ENCODE measurements around the gene DYNC1LI1. TPM values are rescaled to one million over a fixed set of nuclear protein-coding genes. Genes with fewer than 3 reads are reported as not detected.

Gene DYNC1LI1
- total RNA-seq, 2 donors from 2014 or later: 19.0 to 21.6 TPM

DNA sequence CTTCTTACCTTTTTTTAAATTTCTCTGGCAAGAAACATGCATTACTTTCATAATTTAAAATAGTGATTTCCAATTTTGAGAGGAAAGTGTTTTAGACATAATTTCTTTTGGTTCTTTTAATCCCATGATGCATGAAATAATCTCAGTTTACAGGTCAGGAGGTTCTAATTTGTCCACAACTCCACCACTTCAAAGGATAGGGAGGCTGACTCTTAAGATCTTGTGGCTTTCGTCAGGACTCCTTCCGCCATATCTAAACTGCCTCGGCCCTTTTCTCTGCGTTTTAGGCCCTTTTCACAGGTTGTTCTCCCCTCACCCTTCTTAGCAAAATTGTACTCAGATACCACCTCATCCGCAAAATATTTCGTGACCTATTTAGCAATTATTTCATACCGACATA lies 8.0 kb downstream of the DYNC1LI1 start:
- Histone ChIP-seq H3K9ac (ENCODE audit: low read depth in 2 of 2, low read length in 2 of 2) (no peak overlapping the region), H3K36me3 (no peaks in the 10 kb centered on the region), H3K27ac (no peak overlapping the region), H3K4me1 (no peaks in the 10 kb centered on the region), H3K27me3 (no peaks in the 10 kb centered on the region), H3K9me3 (no peaks in the 10 kb centered on the region), H3K4me3 (no peak overlapping the region)
- TF ChIP-seq, protein P1, sequence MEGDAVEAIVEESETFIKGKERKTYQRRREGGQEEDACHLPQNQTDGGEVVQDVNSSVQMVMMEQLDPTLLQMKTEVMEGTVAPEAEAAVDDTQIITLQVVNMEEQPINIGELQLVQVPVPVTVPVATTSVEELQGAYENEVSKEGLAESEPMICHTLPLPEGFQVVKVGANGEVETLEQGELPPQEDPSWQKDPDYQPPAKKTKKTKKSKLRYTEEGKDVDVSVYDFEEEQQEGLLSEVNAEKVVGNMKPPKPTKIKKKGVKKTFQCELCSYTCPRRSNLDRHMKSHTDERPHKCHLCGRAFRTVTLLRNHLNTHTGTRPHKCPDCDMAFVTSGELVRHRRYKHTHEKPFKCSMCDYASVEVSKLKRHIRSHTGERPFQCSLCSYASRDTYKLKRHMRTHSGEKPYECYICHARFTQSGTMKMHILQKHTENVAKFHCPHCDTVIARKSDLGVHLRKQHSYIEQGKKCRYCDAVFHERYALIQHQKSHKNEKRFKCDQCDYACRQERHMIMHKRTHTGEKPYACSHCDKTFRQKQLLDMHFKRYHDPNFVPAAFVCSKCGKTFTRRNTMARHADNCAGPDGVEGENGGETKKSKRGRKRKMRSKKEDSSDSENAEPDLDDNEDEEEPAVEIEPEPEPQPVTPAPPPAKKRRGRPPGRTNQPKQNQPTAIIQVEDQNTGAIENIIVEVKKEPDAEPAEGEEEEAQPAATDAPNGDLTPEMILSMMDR (IDR thresholded peaks at IDR 0.05): no peak
- no peak for DNase-seq
- intact Hi-C loops (cut with DNase I): no loop called here

DNA sequence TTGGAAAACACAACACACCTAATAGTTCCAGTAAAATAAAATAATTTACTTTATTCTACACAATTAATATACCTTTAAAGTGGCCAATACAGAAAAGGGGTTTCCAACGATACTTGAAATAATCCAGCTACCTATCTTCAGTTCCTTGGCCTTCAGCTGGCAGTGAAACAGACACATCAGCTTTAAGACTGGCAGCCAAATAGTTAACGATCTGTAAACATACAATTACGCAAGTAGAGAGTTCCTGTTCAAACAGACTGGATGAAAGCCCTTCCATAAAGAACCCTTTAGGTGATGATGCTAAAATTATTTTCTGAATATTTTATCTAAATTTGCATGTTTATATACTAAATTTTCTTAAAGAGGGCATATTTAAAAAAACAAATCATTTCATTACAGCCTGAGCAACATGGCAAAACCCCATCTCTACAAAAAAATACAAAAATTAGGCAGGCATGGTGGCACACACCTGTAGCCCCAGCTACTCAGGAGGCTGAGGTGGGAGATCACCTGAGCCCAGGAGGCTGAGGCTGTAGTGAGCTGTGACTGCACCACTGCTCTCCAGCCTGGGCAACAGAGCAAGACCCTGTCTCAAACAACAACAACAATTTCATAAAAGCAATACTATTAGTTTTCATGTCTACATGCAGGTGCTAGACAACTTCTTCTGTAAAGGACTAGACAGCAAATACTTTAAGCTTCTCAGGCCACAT lies 12.9 kb downstream of the DYNC1LI1 start:
- Histone ChIP-seq H3K9ac (ENCODE audit: low read depth in 2 of 2, low read length in 2 of 2) (no peak overlapping the region), H3K4me3 (no peak overlapping the region), H3K27me3 (no peaks in the 10 kb centered on the region), H3K36me3 (no peaks in the 10 kb centered on the region), H3K27ac (no peak overlapping the region), H3K4me1 (no peaks in the 10 kb centered on the region), H3K9me3 (no peaks in the 10 kb centered on the region)
- TF ChIP-seq, protein P1 (IDR thresholded peaks at IDR 0.05): no peak
- no peak for DNase-seq
- intact Hi-C loops (cut with DNase I): no loop called here

DNA sequence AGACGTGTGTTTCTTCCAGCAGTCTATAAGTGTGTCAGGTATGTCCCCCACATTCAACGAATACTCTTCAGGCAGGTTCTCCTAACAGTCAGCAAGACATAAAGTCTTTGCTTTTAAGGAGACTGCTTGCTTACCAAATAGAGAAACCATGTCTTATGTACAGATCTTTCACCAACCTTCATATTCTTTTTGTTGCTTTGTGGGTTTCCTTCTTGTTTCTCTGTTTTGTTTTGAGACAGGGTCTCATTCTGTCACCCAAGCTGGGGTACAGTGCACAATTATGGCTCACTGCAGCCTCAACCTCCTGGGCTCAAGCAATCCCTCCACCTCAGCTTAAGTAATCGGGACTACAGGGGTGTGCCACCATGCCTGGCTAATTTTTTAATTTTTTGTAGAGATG lies 14.3 kb downstream of the DYNC1LI1 start:
- H3K4me1 ChIP-seq: no peaks in the 10 kb centered on the region

DNA sequence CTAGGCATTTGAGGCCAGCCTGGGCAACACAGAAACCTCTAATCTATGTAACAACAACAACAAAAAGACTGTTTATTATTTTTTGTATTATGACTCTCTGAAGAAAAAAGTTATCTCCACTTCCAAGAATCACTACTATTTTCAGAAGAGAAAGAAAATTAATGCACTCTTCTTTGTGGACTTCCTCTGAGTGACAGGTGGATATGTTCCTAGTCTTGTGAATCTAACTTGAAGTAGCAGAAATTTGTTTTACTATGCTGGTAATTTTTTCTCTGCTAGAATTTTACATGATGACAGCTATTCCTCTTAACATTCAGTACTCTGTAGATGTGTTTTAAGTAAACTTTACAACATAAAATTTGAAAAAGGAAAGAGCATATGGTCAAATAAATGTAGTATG lies 16.7 kb downstream of the DYNC1LI1 start:
- H3K4me1 ChIP-seq: no peaks in the 10 kb centered on the region
- H3K36me3 ChIP-seq: no peaks in the 10 kb centered on the region
- no peak for DNase-seq
- H3K9ac ChIP-seq (ENCODE audit: low read depth in 2 of 2, low read length in 2 of 2): no peak overlapping the region
- no peaks in the 10 kb centered on the region for H3K27me3 ChIP-seq
- intact Hi-C loops (cut with DNase I): no loop called here
- TF ChIP-seq, protein P1 (IDR thresholded peaks at IDR 0.05): no peak
- H3K4me3 ChIP-seq: no peak overlapping the region
- H3K27ac ChIP-seq: no peak overlapping the region
- H3K9me3 ChIP-seq: no peaks in the 10 kb centered on the region

More for the DNA sequence above, 14.3 kb downstream of the DYNC1LI1 start:
- TF ChIP-seq, protein P1 (IDR thresholded peaks at IDR 0.05): no peak
- no peaks in the 10 kb centered on the region for H3K36me3 ChIP-seq
- no peak overlapping the region for H3K9ac ChIP-seq (ENCODE audit: low read depth in 2 of 2, low read length in 2 of 2)
- no peak for DNase-seq
- intact Hi-C loops (cut with DNase I): no loop called here
- H3K4me3 ChIP-seq: no peak overlapping the region
- H3K27me3 ChIP-seq: no peaks in the 10 kb centered on the region
- no peaks in the 10 kb centered on the region for H3K9me3 ChIP-seq
- no peak overlapping the region for H3K27ac ChIP-seq

DNA sequence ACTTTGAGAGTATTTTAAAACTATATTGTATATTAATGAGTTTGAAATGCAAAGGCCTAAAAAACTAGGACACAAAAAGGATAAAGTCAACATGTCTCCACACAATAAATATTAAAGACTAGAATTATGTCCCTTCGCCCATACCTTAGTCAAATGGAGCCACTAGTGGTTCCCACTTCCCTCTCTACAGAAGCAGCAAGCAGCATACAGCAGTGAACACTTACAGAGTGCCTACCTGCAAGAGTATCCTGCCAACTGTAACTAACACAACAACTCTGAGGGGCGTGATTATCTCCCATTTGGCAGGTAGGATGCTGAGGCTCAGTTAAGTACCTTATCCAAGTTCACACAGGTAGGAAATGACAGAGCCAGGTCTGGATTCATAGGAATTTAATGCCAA lies 17.2 kb downstream of the DYNC1LI1 start:
- TF ChIP-seq, protein P1 (IDR thresholded peaks at IDR 0.05): no peak
- H3K9ac ChIP-seq (ENCODE audit: low read depth in 2 of 2, low read length in 2 of 2): no peak overlapping the region
- no peaks in the 10 kb centered on the region for H3K27me3 ChIP-seq
- no peaks in the 10 kb centered on the region for H3K36me3 ChIP-seq
- no peaks in the 10 kb centered on the region for H3K9me3 ChIP-seq
- intact Hi-C loops (cut with DNase I): no loop called here
- no peak overlapping the region for H3K27ac ChIP-seq
- DNase-seq: no peak
- no peak overlapping the region for H3K4me3 ChIP-seq
- H3K4me1 ChIP-seq: no peaks in the 10 kb centered on the region

Data from colonic mucosa (tissue), 4 donors.